Measurements from ENCODE around the gene CCDC50. TPM values are rescaled to one million over a fixed set of nuclear protein-coding genes. Genes with fewer than 3 reads are reported as not detected.

The CCDC50 gene
- total and polyA plus RNA-seq, 4 donors, result 23.4 to 119 (median 40.4) TPM

- Histone ChIP-seq H3K4me1 (ENCODE audit: control insufficient read depth in 5 of 5, insufficient read depth in 5 of 5, low read length in 5 of 5) (peaks cover 2 to 35% (median 6%) of the 10 kb centered on the region in 5 donors), H3K4me3 (no peak overlapping the region), H3K36me3 (ENCODE audit: control insufficient read depth in 4 of 4, insufficient read depth in 4 of 4, low read length in 4 of 4) (peaks cover 3 to 41% (median 24%) of the 10 kb centered on the region in 4 donors), H3K27me3 (ENCODE audit: control insufficient read depth in 3 of 3, insufficient read depth in 3 of 3, low read length in 2 of 3) (no peaks in the 10 kb centered on the region), H3K9ac (ENCODE audit: insufficient read depth in 1 of 2, low read length in 2 of 2) (no peak overlapping the region), H3K27ac (ENCODE audit: low read depth in 1 of 2, low read length in 1 of 2) (no peak overlapping the region), H3K9me3 (ENCODE audit: control insufficient read depth in 4 of 4, insufficient read depth in 3 of 4, low read length in 3 of 4) (no peaks in the 10 kb centered on the region)
- TF ChIP-seq, protein P1, sequence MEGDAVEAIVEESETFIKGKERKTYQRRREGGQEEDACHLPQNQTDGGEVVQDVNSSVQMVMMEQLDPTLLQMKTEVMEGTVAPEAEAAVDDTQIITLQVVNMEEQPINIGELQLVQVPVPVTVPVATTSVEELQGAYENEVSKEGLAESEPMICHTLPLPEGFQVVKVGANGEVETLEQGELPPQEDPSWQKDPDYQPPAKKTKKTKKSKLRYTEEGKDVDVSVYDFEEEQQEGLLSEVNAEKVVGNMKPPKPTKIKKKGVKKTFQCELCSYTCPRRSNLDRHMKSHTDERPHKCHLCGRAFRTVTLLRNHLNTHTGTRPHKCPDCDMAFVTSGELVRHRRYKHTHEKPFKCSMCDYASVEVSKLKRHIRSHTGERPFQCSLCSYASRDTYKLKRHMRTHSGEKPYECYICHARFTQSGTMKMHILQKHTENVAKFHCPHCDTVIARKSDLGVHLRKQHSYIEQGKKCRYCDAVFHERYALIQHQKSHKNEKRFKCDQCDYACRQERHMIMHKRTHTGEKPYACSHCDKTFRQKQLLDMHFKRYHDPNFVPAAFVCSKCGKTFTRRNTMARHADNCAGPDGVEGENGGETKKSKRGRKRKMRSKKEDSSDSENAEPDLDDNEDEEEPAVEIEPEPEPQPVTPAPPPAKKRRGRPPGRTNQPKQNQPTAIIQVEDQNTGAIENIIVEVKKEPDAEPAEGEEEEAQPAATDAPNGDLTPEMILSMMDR (IDR thresholded peaks at IDR 0.05; ENCODE audit: control extremely low read depth, extremely low read depth), result no peak
- ATAC-seq (ENCODE audit: insufficient read depth, low FRiP score), result no peak
- no peak for DNase-seq
- WGBS, 2 donors, result 94% methylated on average over 6 of the region's 6 CpGs
Measured at GRCh38 chr3:191357909-191358308, 28.7 kb downstream of the CCDC50 start.

- H3K27me3 ChIP-seq (ENCODE audit: control insufficient read depth in 3 of 3, insufficient read depth in 3 of 3, low read length in 2 of 3), result no peaks in the 10 kb centered on the region
- no peak overlapping the region for H3K27ac ChIP-seq (ENCODE audit: low read depth in 1 of 2, low read length in 1 of 2)
- DNase-seq (no peak), ATAC-seq (ENCODE audit: insufficient read depth, low FRiP score) (no peak)
- peaks cover 0 to 27% (median 5%) of the 10 kb centered on the region in 5 donors for H3K4me1 ChIP-seq (ENCODE audit: control insufficient read depth in 5 of 5, insufficient read depth in 5 of 5, low read length in 5 of 5)
- H3K9me3 ChIP-seq (ENCODE audit: control insufficient read depth in 4 of 4, insufficient read depth in 3 of 4, low read length in 3 of 4), result no peaks in the 10 kb centered on the region
- TF ChIP-seq, protein P1 (IDR thresholded peaks at IDR 0.05; ENCODE audit: control extremely low read depth, extremely low read depth), result no peak
- peaks cover 3 to 48% (median 30%) of the 10 kb centered on the region in 4 donors for H3K36me3 ChIP-seq (ENCODE audit: control insufficient read depth in 4 of 4, insufficient read depth in 4 of 4, low read length in 4 of 4)
- H3K9ac ChIP-seq (ENCODE audit: insufficient read depth in 1 of 2, low read length in 2 of 2), result no peak overlapping the region
- 66 to 82% methylated on average over 2 of the region's 2 CpGs for WGBS, 2 donors
- no peak overlapping the region for H3K4me3 ChIP-seq
Measured at GRCh38 chr3:191358929-191359328, 29.7 kb downstream of the CCDC50 start.

GRCh38 chr3:191360620-191361019 is 31.4 kb downstream of the CCDC50 start:
- Histone ChIP-seq H3K9ac (ENCODE audit: insufficient read depth in 1 of 2, low read length in 2 of 2) (no peak overlapping the region), H3K4me3 (no peak overlapping the region), H3K36me3 (ENCODE audit: control insufficient read depth in 4 of 4, insufficient read depth in 4 of 4, low read length in 4 of 4) (peaks cover 4 to 50% (median 32%) of the 10 kb centered on the region in 4 donors), H3K4me1 (ENCODE audit: control insufficient read depth in 5 of 5, insufficient read depth in 5 of 5, low read length in 5 of 5) (peaks cover 0 to 23% (median 5%) of the 10 kb centered on the region in 5 donors), H3K27ac (ENCODE audit: low read depth in 1 of 2, low read length in 1 of 2) (no peak overlapping the region), H3K9me3 (ENCODE audit: control insufficient read depth in 4 of 4, insufficient read depth in 3 of 4, low read length in 3 of 4) (no peaks in the 10 kb centered on the region), H3K27me3 (ENCODE audit: control insufficient read depth in 3 of 3, insufficient read depth in 3 of 3, low read length in 2 of 3) (no peaks in the 10 kb centered on the region)
- ATAC-seq (ENCODE audit: insufficient read depth, low FRiP score) (no peak), DNase-seq (no peak)
- TF ChIP-seq, protein P1 (IDR thresholded peaks at IDR 0.05; ENCODE audit: control extremely low read depth, extremely low read depth), result no peak
- 71 to 85% methylated on average over 3 of the region's 3 CpGs for WGBS, 2 donors

GRCh38 chr3:191361456-191361855 is 32.3 kb downstream of the CCDC50 start:
- H3K4me3 ChIP-seq, result no peak overlapping the region
- H3K9ac ChIP-seq (ENCODE audit: insufficient read depth in 1 of 2, low read length in 2 of 2), result no peak overlapping the region
- ATAC-seq (ENCODE audit: insufficient read depth, low FRiP score) (no peak), DNase-seq (no peak)
- H3K4me1 ChIP-seq (ENCODE audit: control insufficient read depth in 5 of 5, insufficient read depth in 5 of 5, low read length in 5 of 5), result peaks cover 0 to 15% (median 4%) of the 10 kb centered on the region in 5 donors
- no peaks in the 10 kb centered on the region for H3K27me3 ChIP-seq (ENCODE audit: control insufficient read depth in 3 of 3, insufficient read depth in 3 of 3, low read length in 2 of 3)
- no peaks in the 10 kb centered on the region for H3K9me3 ChIP-seq (ENCODE audit: control insufficient read depth in 4 of 4, insufficient read depth in 3 of 4, low read length in 3 of 4)
- no peak overlapping the region for H3K27ac ChIP-seq (ENCODE audit: low read depth in 1 of 2, low read length in 1 of 2)
- WGBS, 2 donors, result 88 to 96% methylated on average over 1 of the region's 1 CpG
- peaks cover 4 to 50% (median 32%) of the 10 kb centered on the region in 4 donors for H3K36me3 ChIP-seq (ENCODE audit: control insufficient read depth in 4 of 4, insufficient read depth in 4 of 4, low read length in 4 of 4)
- TF ChIP-seq, protein P1 (IDR thresholded peaks at IDR 0.05; ENCODE audit: control extremely low read depth, extremely low read depth), result no peak

Data from lung (tissue), 12 donors.